Measurements from ENCODE around the gene QDPR.

The QDPR gene

GRCh38 chr4:17480210-17480927, 31.5 kb downstream of the QDPR start:
- H3K27ac ChIP-seq = no peak overlapping the region
- TF ChIP-seq, protein P1, sequence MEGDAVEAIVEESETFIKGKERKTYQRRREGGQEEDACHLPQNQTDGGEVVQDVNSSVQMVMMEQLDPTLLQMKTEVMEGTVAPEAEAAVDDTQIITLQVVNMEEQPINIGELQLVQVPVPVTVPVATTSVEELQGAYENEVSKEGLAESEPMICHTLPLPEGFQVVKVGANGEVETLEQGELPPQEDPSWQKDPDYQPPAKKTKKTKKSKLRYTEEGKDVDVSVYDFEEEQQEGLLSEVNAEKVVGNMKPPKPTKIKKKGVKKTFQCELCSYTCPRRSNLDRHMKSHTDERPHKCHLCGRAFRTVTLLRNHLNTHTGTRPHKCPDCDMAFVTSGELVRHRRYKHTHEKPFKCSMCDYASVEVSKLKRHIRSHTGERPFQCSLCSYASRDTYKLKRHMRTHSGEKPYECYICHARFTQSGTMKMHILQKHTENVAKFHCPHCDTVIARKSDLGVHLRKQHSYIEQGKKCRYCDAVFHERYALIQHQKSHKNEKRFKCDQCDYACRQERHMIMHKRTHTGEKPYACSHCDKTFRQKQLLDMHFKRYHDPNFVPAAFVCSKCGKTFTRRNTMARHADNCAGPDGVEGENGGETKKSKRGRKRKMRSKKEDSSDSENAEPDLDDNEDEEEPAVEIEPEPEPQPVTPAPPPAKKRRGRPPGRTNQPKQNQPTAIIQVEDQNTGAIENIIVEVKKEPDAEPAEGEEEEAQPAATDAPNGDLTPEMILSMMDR (IDR thresholded peaks at IDR 0.05) = no peak
- TF ChIP-seq ZFX (IDR thresholded peaks at IDR 0.05; ENCODE audit: borderline replicate concordance) = no peak

- H3K27ac ChIP-seq = no peak overlapping the region
- TF ChIP-seq, protein P1 (IDR thresholded peaks at IDR 0.05) = no peak
- TF ChIP-seq ZFX (IDR thresholded peaks at IDR 0.05; ENCODE audit: borderline replicate concordance) = no peak
These were observed 34.0 kb downstream of the QDPR start for GRCh38 chr4:17477774-17478472.

DNA sequence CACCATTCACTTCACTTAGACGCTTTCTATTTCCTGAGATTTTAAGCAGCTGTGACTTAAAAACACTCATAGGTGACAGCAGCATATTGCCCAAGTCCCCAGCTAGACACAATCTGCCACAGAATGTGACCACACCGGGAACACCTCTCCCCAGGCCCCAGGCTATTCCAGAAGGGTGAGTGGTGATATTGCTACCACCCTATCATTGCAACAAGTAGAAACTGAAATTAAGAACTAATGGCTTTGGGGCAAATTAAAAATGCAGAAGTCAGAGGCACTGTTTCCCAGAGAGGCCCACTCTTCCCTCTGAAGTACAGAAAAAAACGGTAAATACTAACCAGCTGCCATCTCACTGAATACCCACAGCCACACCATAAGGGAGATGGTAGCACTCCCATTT, 35.0 kb downstream of the QDPR start:
- no peak overlapping the region for H3K27ac ChIP-seq
- no peak for TF ChIP-seq ZFX (IDR thresholded peaks at IDR 0.05; ENCODE audit: borderline replicate concordance)

DNA sequence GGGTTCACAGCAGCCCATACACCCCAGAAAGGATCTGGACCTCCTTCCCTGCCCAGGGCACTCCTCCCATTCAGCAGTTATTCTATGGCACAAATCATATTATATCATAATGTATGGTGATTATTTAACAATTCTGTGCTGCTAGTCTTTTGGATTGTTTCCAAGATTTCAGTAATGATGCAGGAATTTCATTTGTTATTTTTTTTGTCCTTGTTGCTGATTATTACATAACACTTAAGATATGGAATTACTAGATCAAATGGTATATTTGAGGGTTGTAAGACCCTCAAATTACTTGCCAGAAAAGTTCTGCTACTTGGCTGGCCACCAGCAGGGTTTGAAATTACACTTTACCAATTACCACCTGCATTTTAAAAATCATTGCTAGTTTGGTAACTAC, 36.4 kb downstream of the QDPR start:
- no peak overlapping the region for H3K27ac ChIP-seq
- TF ChIP-seq, protein P1 (IDR thresholded peaks at IDR 0.05) = no peak
- TF ChIP-seq ZFX (IDR thresholded peaks at IDR 0.05; ENCODE audit: borderline replicate concordance) = no peak

GRCh38 chr4:17469931-17470674, 41.8 kb downstream of the QDPR start:
- no peak overlapping the region for H3K27ac ChIP-seq
- TF ChIP-seq, protein P1 (IDR thresholded peaks at IDR 0.05) = no peak
- TF ChIP-seq ZFX (IDR thresholded peaks at IDR 0.05; ENCODE audit: borderline replicate concordance) = no peak

- no peak overlapping the region for H3K27ac ChIP-seq
- TF ChIP-seq, protein P1 (IDR thresholded peaks at IDR 0.05) = peak; percentile 74
- TF ChIP-seq ZFX (IDR thresholded peaks at IDR 0.05; ENCODE audit: borderline replicate concordance) = no peak
These were observed 43.2 kb downstream of the QDPR start for GRCh38 chr4:17468619-17469221.

GRCh38 chr4:17463606-17464005, 48.3 kb downstream of the QDPR start:
- H3K27ac ChIP-seq = no peak overlapping the region
- no peak for TF ChIP-seq ZFX (IDR thresholded peaks at IDR 0.05; ENCODE audit: borderline replicate concordance)
- TF ChIP-seq, protein P1 (IDR thresholded peaks at IDR 0.05) = no peak
